ENCODE measurements around the gene IPO13. TPM values are rescaled to one million over a fixed set of nuclear protein-coding genes. Genes with fewer than 3 reads are reported as not detected.

Gene IPO13
- total and polyA plus RNA-seq, 2 donors (not counting 1 experiment from before 2014, with no cell fraction given) = 12.8 to 18.5 TPM

DNA sequence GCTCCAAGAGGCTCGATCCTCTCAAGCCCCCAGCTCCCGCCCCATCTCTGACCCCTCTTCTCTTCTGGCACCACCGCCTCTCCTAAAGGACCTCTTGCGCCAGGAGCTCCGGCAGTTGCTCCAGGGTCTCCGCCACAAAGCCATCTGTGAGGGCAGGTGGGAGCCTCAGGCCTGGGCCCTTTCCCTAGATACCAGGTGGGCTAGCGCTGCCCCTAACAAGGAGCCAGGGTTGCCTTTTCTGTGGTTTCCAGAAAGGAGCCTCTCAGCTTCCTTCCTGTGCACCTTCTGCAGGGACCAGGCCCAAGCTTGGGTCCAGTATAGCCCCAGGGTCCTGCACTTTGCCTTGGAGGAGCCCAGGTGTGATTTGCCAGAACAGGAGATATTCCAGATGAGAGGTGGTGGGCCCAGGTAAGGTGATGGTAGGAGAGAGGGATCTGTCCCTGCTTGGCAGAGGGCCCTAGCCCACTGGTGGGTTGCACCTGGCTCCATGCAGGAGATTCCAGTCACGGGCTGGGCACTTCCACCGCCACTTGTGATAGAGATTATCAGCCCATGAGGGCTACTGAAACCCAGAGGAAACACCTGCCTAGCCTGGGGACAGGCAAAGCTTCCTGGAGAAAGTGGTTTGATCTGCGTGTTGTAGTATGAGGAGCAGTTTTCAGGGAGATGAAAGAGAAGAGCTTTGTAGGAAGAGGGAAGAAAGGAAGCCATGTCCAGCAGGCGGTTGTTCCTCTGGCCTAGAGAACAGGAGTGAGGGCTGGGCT is 45.7 kb downstream of the IPO13 start:
- no peak overlapping the region for H3K9ac ChIP-seq (ENCODE audit: insufficient read depth, low read length)
- no peaks in the 10 kb centered on the region for H3K36me3 ChIP-seq (ENCODE audit: control insufficient read depth, insufficient read depth, low read length)
- no peak overlapping the region for H2AFZ ChIP-seq (ENCODE audit: low read length)
- peaks cover 3% of the 10 kb centered on the region for H3K4me1 ChIP-seq (ENCODE audit: control insufficient read depth, extremely low read depth, insufficient read depth, low read length)
- H3K79me2 ChIP-seq (ENCODE audit: control insufficient read depth, insufficient read depth, low read length) = no peaks in the 10 kb centered on the region
- no peak overlapping the region for H3K27ac ChIP-seq (ENCODE audit: insufficient read depth, low read length)
- no peak for DNase-seq (ENCODE audit: low read depth in 2 of 2)
- peak overlapping the region; percentile 42 to 67 (median 58) for H3K4me3 ChIP-seq (replicated peaks in 1 of 4; ENCODE audit: control extremely low read depth in 1 of 4, insufficient read depth in 1 of 4, low read depth in 3 of 4, low read length in 4 of 4)
- H4K20me1 ChIP-seq (ENCODE audit: control insufficient read depth, extremely low read depth, insufficient read depth, low read length) = no peaks in the 10 kb centered on the region
- H3K4me2 ChIP-seq (ENCODE audit: extremely low read depth, insufficient read depth, low read length) = peak overlapping the region; percentile 69
- TF ChIP-seq EZH2 (IDR thresholded peaks at IDR 0.05; ENCODE audit: low read length, missing control alignments) = no peak
- TF ChIP-seq, protein P1, sequence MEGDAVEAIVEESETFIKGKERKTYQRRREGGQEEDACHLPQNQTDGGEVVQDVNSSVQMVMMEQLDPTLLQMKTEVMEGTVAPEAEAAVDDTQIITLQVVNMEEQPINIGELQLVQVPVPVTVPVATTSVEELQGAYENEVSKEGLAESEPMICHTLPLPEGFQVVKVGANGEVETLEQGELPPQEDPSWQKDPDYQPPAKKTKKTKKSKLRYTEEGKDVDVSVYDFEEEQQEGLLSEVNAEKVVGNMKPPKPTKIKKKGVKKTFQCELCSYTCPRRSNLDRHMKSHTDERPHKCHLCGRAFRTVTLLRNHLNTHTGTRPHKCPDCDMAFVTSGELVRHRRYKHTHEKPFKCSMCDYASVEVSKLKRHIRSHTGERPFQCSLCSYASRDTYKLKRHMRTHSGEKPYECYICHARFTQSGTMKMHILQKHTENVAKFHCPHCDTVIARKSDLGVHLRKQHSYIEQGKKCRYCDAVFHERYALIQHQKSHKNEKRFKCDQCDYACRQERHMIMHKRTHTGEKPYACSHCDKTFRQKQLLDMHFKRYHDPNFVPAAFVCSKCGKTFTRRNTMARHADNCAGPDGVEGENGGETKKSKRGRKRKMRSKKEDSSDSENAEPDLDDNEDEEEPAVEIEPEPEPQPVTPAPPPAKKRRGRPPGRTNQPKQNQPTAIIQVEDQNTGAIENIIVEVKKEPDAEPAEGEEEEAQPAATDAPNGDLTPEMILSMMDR (conservative IDR thresholded peaks at IDR 0.05 in 1 of 2, IDR thresholded peaks at IDR 0.05 in 1 of 2; ENCODE audit: low read depth in 1 of 2, low read length in 2 of 2) = no peak
- H3K27me3 ChIP-seq (ENCODE audit: control insufficient read depth, insufficient read depth, low read length) = no peaks in the 10 kb centered on the region
- no peaks in the 10 kb centered on the region for H3K9me3 ChIP-seq (ENCODE audit: control insufficient read depth, insufficient read depth, low read depth, low read length)

DNA sequence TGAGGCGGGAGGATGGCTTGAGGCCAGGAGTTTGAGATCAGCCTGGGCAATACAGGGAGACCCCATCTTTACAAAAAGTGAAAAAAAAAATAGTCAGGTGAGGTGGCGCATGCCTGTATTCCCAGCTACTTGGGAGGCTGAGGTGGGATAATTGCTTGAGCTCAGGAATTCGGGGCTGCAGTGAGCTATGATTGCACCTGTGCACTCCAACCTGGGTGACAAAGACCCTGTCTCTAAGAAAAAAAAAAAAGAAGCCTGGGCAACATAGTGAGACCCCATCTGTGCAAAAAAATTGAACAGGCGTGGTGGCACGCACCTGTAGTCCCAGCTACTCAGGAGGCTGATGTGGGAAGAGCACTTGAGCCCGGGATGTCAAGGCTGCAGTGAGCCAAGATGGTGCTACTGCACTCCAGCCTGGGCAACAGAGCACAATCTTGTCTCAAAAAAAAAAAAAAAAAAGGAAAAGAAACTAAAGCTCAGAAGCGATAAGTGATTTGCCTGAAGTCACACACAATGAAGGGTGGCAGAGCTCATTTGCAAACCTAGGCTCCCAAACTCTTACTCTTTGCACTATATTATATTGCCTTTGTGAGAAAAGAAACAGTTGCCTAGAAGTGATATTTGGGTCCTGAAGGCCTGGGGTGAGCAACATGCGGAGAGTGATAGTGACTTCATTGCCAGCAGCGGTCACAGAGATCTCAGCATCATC is 46.6 kb downstream of the IPO13 start:
- Histone ChIP-seq H3K36me3 (ENCODE audit: control insufficient read depth, insufficient read depth, low read length) (no peaks in the 10 kb centered on the region), H2AFZ (ENCODE audit: low read length) (no peak overlapping the region), H3K27me3 (ENCODE audit: control insufficient read depth, insufficient read depth, low read length) (no peaks in the 10 kb centered on the region), H3K9me3 (ENCODE audit: control insufficient read depth, insufficient read depth, low read depth, low read length) (no peaks in the 10 kb centered on the region), H3K79me2 (ENCODE audit: control insufficient read depth, insufficient read depth, low read length) (no peaks in the 10 kb centered on the region), H3K27ac (ENCODE audit: insufficient read depth, low read length) (no peak overlapping the region), H3K4me1 (ENCODE audit: control insufficient read depth, extremely low read depth, insufficient read depth, low read length) (peaks cover 3% of the 10 kb centered on the region), H4K20me1 (ENCODE audit: control insufficient read depth, extremely low read depth, insufficient read depth, low read length) (no peaks in the 10 kb centered on the region), H3K4me2 (ENCODE audit: extremely low read depth, insufficient read depth, low read length) (no peak overlapping the region), H3K4me3 (replicated peaks in 1 of 4; ENCODE audit: control extremely low read depth in 1 of 4, insufficient read depth in 1 of 4, low read depth in 3 of 4, low read length in 4 of 4) (no peak overlapping the region), H3K9ac (ENCODE audit: insufficient read depth, low read length) (no peak overlapping the region)
- TF ChIP-seq, protein P1 (conservative IDR thresholded peaks at IDR 0.05 in 1 of 2, IDR thresholded peaks at IDR 0.05 in 1 of 2; ENCODE audit: low read depth in 1 of 2, low read length in 2 of 2) = no peak
- no peak for DNase-seq (ENCODE audit: low read depth in 2 of 2)

DNA sequence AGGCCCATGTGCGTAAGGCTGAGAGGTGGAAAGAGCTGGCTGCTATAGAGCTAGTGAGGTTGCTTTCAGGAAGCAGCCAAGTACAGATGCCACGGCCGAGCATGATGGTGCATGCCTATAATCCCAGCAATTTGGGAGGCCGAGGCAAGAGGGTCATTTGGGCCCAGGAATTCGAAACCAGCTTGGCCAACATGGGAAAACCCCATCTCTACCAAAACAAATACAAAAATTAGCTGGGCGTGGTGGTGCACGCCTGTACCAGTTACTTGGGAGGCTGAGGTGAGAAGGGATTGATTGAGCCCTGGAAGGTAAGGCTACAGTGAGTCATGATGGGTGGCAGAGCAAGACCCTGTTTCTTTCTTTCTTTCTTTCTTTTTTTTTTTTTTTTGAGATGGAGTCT is 47.3 kb downstream of the IPO13 start:
- Histone ChIP-seq H4K20me1 (ENCODE audit: control insufficient read depth, extremely low read depth, insufficient read depth, low read length) (no peaks in the 10 kb centered on the region), H3K9me3 (ENCODE audit: control insufficient read depth, insufficient read depth, low read depth, low read length) (no peaks in the 10 kb centered on the region), H3K4me3 (replicated peaks in 1 of 4; ENCODE audit: control extremely low read depth in 1 of 4, insufficient read depth in 1 of 4, low read depth in 3 of 4, low read length in 4 of 4) (no peak overlapping the region), H3K79me2 (ENCODE audit: control insufficient read depth, insufficient read depth, low read length) (no peaks in the 10 kb centered on the region), H3K27ac (ENCODE audit: insufficient read depth, low read length) (no peak overlapping the region), H2AFZ (ENCODE audit: low read length) (no peak overlapping the region), H3K9ac (ENCODE audit: insufficient read depth, low read length) (no peak overlapping the region), H3K4me2 (ENCODE audit: extremely low read depth, insufficient read depth, low read length) (no peak overlapping the region), H3K4me1 (ENCODE audit: control insufficient read depth, extremely low read depth, insufficient read depth, low read length) (peaks cover 3% of the 10 kb centered on the region), H3K27me3 (ENCODE audit: control insufficient read depth, insufficient read depth, low read length) (no peaks in the 10 kb centered on the region), H3K36me3 (ENCODE audit: control insufficient read depth, insufficient read depth, low read length) (no peaks in the 10 kb centered on the region)
- TF ChIP-seq EZH2 (IDR thresholded peaks at IDR 0.05; ENCODE audit: low read length, missing control alignments) = no peak
- TF ChIP-seq, protein P1 (conservative IDR thresholded peaks at IDR 0.05 in 1 of 2, IDR thresholded peaks at IDR 0.05 in 1 of 2; ENCODE audit: low read depth in 1 of 2, low read length in 2 of 2) = no peak
- no peak for DNase-seq (ENCODE audit: low read depth in 2 of 2)
